Stimulated activated CD8-positive, alpha-beta memory T cell treated with anti-CD3 and anti-CD28 coated beads, Interleukin-7, amount 100 ng/mL, for 48 hours (primary cell): ENCODE results near the gene GNAQ.
A peak's percentile ranks its signal among the peaks of the same experiment; 100 is the strongest.

ENCODE experiments used
- DNase-seq, 2 donors: peaks; one replicate each; pipeline ENCODE4 v3.0.0-alpha.2; 2020; ENCODE audit warnings: low read depth in 1 of 2; ENCODE audit errors: extremely low read depth in 1 of 2

GNAQ gene

GRCh38 chr9:77977210-77977611, 54.4 kb downstream of the GNAQ start:
- DNase-seq, result peak; percentile 10 to 25

- no peak for DNase-seq
Measured at GRCh38 chr9:77975806-77976205, 55.8 kb downstream of the GNAQ start.

DNA sequence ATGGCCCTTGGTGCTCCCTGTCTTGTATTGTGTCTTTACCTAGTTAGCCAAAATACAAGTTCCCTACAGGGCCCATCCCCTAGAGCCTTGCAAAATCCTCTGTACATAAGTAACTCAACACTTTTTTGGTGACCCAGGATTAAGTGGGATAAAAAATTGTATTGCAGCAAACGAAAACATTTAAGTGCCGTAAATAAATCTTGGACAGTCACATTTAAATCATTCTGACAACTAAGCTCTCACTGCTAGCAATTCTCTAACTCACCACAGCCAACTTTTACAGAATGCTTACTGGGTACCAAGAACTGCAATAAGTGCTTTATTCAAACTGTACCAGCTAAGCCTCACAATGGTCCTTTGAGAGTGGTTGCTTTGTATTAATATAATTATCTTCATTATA, 56.6 kb downstream of the GNAQ start:
- no peak for DNase-seq

- DNase-seq, result no peak
Measured at GRCh38 chr9:77974434-77974833, 57.2 kb downstream of the GNAQ start.

DNA sequence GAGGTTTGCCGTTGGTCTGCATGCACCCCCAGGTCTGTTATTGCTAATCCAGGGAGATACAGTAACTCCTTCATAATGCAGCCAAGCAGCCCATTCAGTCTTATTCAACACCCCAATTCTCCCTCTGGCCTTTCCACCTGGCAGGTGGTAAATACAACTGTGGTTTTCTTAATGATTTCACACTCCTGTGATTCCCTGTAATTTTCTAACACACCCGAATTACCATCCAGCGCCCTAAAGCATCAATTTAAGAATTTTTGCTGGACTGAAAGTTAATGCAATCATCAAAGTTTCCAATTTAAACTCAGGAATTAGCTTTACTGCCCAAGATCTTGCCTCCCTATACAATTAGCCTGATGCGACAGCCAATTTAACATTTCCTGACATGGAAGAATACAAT, 62.5 kb downstream of the GNAQ start:
- no peak for DNase-seq

- no peak for DNase-seq
Measured at GRCh38 chr9:77968506-77968905, 63.1 kb downstream of the GNAQ start.

GRCh38 chr9:77966718-77967117, 64.9 kb downstream of the GNAQ start:
- no peak for DNase-seq

DNA sequence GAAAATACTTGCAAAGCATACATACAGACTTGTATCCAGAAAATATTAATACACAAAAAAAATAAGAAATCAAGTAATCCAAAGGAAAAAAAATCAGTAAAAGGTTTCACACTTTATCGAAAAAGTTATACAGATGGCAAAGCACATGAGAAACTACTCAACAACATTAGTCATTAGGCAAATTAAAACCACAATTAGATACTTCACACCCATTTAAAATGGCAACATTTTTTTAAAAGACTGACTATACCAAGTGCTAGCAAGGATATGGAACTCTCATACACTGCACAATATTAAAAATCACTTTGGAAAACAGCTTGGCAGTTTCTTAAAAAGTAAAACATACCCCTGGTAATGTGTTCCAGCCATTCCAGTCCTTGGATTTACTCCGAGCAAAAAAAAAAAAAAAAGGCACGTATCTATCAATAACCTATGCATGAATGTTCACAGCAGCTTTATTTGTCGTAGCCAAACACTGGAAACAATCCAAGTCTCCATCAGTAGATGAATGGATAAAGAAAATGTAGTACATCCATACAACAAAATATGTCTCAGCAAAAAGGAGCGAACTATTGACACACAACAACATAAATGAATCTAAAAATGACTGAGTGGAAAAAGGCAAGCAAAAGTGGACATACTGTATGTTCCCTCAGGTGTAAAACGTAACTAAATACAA, 66.0 kb downstream of the GNAQ start:
- no peak for DNase-seq

DNA sequence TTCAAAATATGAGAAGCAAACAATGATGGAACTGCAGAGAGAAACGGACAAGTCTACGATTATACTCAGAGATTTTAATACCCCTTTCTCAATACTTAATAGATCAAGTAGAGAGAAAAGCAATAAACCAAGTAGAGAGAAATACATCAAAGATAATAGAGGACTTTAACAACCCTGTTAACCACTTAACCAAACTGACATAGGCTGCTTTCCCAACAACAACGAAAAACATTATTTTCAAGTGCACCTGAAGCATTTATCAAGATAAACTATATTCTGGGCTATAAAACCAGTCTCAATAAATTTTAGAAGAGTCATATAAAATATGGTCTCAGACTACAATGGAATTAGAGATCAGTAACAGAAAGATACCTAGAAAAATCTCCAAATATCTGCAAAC, 67.4 kb downstream of the GNAQ start:
- DNase-seq, result no peak

DNA sequence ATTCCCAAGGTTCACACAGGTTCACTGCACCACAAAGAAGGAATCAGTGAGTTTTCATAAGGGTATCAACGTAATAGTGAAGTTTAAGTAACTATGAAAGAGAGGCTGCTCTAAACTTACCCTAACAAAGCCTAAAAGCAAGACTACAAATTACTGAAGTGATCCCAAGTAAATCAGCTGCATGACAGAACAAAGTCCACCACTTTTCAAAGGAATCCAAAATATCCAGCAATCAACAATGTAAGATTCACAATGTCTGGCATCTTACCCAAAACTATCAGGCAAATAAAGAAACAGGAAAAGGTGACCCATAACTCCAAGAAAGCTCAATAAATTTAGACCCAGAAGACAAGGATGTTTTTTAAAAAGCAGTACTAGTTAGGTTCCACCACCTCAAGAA, 70.1 kb downstream of the GNAQ start:
- DNase-seq, result no peak

- no peak for DNase-seq
Measured at GRCh38 chr9:77960356-77961153, 71.1 kb downstream of the GNAQ start.

DNA sequence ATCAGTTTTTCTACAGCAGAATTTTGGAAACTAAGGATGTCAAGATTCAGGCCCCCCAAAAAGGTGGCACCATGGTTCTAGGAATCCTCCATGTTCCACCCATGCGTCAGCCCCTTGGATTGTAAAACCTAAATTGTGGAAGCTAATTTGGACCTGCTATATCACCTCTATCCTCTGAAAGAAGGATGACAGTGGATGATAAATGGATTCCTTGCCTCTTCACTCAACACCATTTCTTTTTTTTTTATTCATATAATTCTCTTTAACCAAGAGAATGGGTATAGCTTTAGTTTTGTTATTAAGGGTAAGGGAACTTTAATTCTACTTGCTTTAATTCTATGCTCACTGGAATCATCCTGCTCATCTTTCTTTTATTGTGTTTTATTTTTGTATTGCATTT, 71.8 kb downstream of the GNAQ start:
- no peak for DNase-seq

DNA sequence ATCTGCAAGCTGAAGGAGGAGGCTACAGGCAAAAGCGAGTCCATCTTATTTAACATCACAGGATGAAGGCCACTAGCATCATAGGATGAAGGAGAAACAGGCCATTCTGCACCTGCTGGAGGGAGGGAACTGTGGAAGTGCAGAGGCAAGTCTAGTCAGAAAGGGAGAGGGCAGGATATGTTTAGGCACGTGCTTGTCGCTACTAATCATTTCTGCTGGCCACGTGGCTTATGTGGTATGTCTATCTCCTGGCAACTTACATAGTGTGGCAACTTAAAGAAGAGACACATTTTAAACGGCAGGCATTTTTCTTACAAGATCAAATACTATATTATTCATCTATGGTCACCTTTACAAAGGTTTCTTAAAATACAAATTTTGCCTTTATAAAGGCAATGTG, 74.0 kb downstream of the GNAQ start:
- DNase-seq, result no peak

DNA sequence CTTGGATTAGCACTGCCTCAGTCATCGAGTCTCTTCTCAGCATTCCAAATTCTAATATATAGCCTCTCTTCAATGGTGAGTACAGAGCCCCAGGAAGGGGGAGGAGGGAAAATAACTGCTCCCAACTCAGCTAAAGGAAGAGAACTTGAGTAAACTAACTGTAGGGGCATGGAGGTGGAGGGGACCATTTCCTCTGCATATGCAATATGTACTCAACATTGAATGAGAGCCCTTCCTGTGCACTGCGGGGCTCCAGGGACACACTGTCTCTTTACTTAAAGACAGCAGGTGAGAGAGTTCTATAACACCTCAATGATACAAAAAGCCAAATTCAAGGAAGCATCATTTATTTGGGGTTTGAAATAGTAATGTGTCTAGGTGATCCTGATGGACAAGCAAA, 75.1 kb downstream of the GNAQ start:
- no peak for DNase-seq

- no peak for DNase-seq
Measured at GRCh38 chr9:77954666-77955015, 77.0 kb downstream of the GNAQ start.

DNA sequence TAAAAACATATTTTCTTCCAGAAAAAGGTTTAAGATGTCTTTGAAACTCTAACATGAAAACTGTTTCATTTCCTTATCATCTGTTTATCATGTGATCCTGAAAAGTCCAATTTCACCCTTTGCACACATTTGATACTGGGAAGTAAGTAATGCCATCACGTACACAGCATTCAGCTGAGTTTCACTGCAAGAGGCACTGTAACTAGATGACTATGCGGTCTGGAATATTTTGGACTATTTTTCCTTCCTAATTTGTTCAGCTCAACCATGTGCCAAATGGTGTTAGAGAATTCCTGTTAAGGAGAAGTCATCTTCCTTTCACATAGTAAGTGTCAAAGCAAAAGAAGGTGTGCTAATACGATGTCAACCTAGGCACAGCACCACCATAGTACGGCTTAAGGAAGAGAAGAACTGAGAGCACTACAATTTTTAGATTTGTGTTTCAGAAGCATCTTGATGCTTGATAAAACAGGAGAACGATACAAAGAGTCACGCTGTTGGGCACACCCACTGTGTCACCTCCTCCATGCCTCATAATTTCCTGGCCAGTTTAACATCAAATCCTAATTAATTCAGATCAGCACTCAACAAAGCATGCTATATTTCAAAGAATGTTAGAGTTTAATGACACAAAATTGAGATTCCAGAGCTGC, 77.5 kb downstream of the GNAQ start:
- no peak for DNase-seq

DNA sequence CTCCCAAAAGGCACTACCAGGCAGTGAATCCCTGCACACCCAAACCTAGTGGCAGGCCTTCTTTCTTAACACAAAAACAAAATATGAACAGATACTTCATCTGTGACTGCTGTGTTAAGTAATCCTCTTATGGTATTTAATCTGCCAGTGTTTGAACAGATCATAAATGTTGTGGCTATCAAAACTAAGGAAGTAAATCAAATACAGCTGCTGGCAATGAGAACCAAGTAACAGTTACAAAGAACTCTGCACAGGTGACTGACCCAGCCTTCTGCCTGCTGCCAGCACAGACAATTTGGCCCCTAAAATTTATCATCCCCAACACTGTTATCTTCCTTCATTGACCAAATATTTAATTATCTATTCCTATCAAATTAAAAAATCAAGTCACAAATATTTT, 78.0 kb downstream of the GNAQ start:
- no peak for DNase-seq

GRCh38 chr9:77952635-77953328, 78.8 kb downstream of the GNAQ start:
- no peak for DNase-seq

- no peak for DNase-seq
Measured at GRCh38 chr9:77951369-77951768, 80.2 kb downstream of the GNAQ start.

DNA sequence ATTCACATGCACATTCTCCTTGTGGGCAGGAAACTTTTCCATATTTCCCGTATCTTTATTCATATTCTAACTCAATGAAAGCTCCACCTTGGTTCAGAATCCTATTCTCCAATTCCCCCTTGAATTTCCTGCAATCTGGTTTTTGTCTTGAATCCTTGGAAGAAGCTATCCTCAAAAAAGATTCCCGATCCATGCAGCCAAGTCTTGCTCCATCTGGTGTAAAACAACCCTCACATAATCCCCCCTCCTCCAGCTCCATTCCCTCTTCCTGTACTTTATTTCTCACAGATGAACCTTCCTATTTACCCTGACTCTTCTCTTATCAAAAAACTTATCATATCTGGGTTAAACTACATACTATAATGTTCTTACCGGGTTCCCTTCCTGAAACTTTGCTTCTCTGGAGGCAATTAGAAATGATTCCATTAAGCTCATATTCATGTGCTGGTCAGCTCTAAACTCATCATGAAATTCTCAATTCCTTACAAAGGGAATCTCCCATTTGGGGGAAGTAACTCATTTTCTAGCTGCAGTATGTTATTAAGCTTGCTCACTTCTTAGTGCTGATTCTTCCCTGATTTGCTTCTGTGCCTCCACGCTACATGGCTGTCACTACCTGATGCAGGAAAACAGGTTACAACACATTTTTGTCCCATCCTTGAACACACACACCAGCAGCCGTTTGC, 81.7 kb downstream of the GNAQ start:
- no peak for DNase-seq

GRCh38 chr9:77947651-77948050, 84.0 kb downstream of the GNAQ start:
- DNase-seq, result no peak
